ENCODE measurements around the gene ZNF587. TPM values are rescaled to one million over a fixed set of nuclear protein-coding genes. Genes with fewer than 3 reads are reported as not detected.

Gene ZNF587
- total and polyA plus RNA-seq, 2 of the 13 experiments (the other 11 are each of a cell fraction or from before 2014, with no cell fraction given) = 8.7 to 17.5 TPM

DNA sequence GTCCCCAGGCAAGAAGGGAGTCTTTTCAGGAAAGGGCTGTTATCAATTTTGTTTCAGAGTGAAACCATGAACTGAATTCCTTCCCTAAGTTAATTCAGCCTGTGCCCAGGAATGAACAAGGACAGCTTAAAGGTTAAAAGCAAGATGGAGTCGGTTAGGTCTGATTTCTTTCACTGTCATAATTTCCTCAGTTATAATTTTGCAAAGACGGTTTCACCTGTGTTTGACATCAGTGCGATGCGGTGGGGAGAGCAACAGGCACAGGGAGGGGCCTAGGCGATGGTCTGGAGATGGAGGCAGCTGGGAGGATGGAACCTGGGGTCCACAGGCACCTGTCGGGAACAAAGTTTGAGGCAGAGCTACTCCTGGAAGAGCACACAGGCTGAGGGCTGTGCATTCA, 29.1 kb upstream of the ZNF587 start:
- Histone ChIP-seq H3K9me3 (ENCODE audit: low read length) (no peaks in the 10 kb centered on the region), H3K36me3 (replicated peaks in 1 of 2; ENCODE audit: control insufficient read depth in 1 of 2, insufficient read depth in 2 of 2, low read length in 2 of 2) (peaks cover 0 to 9% of the 10 kb centered on the region in 2 experiments; a peak in 1 of 5 replicates), H3K79me2 (ENCODE audit: insufficient read depth, low read length) (peaks cover 56% of the 10 kb centered on the region), H3K27ac (ENCODE audit: extremely low read length, insufficient read depth, low read length) (peak overlapping the region; percentile 90), H3K4me2 (ENCODE audit: low read depth, low read length) (peak overlapping the region; percentile 97), H2AFZ (ENCODE audit: low read length) (no peak overlapping the region), H3K27me3 (ENCODE audit: control insufficient read depth in 1 of 2, insufficient read depth in 2 of 2, low read length in 2 of 2) (no peaks in the 10 kb centered on the region; a peak in 1 of 5 replicates), H3K4me3 (replicated peaks in 1 of 3; ENCODE audit: insufficient read depth in 1 of 3, low read depth in 2 of 3, low read length in 3 of 3) (peak overlapping the region; percentile 86 to 96 (median 88)), H3K9ac (ENCODE audit: insufficient read depth, low read depth, low read length) (peak overlapping the region; percentile 98), H3K4me1 (ENCODE audit: insufficient read depth, low read length) (peaks cover 59% of the 10 kb centered on the region), H4K20me1 (ENCODE audit: insufficient read depth, low read length) (peaks cover 16% of the 10 kb centered on the region; the same call in 1 of the 2 replicates)
- FAIRE-seq = no peak
- CTCF ChIA-PET (ENCODE audit: low intra/inter-chr PET ratio, low total read pairs) = no interaction called here
- DNase-seq (ENCODE audit: low spot score) = no peak
- 21% methylated on average over 6 of the region's 6 CpGs for WGBS (ENCODE audit: low lambda C conversion rate)
- TF ChIP-seq, protein P1, sequence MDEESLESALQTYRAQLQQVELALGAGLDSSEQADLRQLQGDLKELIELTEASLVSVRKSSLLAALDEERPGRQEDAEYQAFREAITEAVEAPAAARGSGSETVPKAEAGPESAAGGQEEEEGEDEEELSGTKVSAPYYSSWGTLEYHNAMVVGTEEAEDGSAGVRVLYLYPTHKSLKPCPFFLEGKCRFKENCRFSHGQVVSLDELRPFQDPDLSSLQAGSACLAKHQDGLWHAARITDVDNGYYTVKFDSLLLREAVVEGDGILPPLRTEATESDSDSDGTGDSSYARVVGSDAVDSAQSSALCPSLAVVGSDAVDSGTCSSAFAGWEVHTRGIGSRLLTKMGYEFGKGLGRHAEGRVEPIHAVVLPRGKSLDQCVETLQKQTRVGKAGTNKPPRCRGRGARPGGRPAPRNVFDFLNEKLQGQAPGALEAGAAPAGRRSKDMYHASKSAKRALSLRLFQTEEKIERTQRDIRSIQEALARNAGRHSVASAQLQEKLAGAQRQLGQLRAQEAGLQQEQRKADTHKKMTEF (CRISPR knock-in tag; IDR thresholded peaks at IDR 0.05) = no peak
- no peak for TF ChIP-seq IKZF4 (CRISPR knock-in tag; IDR thresholded peaks at IDR 0.05; ENCODE audit: borderline replicate concordance, low read depth, not compliant biosample characterization)
- TF ChIP-seq, protein P2, sequence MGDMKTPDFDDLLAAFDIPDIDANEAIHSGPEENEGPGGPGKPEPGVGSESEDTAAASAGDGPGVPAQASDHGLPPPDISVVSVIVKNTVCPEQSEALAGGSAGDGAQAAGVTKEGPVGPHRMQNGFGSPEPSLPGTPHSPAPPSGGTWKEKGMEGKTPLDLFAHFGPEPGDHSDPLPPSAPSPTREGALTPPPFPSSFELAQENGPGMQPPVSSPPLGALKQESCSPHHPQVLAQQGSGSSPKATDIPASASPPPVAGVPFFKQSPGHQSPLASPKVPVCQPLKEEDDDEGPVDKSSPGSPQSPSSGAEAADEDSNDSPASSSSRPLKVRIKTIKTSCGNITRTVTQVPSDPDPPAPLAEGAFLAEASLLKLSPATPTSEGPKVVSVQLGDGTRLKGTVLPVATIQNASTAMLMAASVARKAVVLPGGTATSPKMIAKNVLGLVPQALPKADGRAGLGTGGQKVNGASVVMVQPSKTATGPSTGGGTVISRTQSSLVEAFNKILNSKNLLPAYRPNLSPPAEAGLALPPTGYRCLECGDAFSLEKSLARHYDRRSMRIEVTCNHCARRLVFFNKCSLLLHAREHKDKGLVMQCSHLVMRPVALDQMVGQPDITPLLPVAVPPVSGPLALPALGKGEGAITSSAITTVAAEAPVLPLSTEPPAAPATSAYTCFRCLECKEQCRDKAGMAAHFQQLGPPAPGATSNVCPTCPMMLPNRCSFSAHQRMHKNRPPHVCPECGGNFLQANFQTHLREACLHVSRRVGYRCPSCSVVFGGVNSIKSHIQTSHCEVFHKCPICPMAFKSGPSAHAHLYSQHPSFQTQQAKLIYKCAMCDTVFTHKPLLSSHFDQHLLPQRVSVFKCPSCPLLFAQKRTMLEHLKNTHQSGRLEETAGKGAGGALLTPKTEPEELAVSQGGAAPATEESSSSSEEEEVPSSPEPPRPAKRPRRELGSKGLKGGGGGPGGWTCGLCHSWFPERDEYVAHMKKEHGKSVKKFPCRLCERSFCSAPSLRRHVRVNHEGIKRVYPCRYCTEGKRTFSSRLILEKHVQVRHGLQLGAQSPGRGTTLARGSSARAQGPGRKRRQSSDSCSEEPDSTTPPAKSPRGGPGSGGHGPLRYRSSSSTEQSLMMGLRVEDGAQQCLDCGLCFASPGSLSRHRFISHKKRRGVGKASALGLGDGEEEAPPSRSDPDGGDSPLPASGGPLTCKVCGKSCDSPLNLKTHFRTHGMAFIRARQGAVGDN (CRISPR knock-in tag; IDR thresholded peaks at IDR 0.05) = peak; percentile 29
- in situ Hi-C loops (cut with HindIII; ENCODE audit: extremely low pct_ligation_motif_present, low pct_unique_long_range_greater_than_20kb) (no loop called here), intact Hi-C loops (cut with micrococcal nuclease; ENCODE audit: unreplicated experiment) (loop anchor here (10.0 kb wide), 1 partner anchor 334 kb away; the partner anchor contains the start of gene ZNF329)
- ATAC-seq = no peak
- POLR2A ChIA-PET = interaction anchor here (1.1 to 1.9 kb wide), 4 partner anchors 9 to 55 kb away, joined by 4 to 6 read pairs (median 5); partner anchors contain the start of gene ZNF587B
- no TSS peak for BruUV-seq (replicated peaks)
